Measurements from ENCODE around the gene NF1.
A peak's percentile ranks its signal among the peaks of the same experiment; 100 is the strongest.
"Not testable (repeated sequence)": the region's sequence is repeated elsewhere in the genome, so short reads cannot be mapped to it uniquely, and the experiment has no call there.

NF1 gene

GRCh38 chr17:31252741-31253140 lies 158.0 kb downstream of the NF1 start:
- no peak for DNase-seq (ENCODE audit: low spot score)

- no peak for DNase-seq (ENCODE audit: low spot score)
Observed at GRCh38 chr17:31254654-31255053, 159.9 kb downstream of the NF1 start.

- no peak for DNase-seq (ENCODE audit: low spot score)
Observed at GRCh38 chr17:31256936-31257335, 162.2 kb downstream of the NF1 start.

- no peak for DNase-seq (ENCODE audit: low spot score)
Observed at GRCh38 chr17:31260151-31260550, 165.4 kb downstream of the NF1 start.

- DNase-seq (ENCODE audit: low spot score): no peak
Observed at GRCh38 chr17:31261601-31262000, 166.8 kb downstream of the NF1 start.

GRCh38 chr17:31262923-31263322 lies 168.1 kb downstream of the NF1 start:
- not testable (repeated sequence) for DNase-seq (ENCODE audit: low spot score)

GRCh38 chr17:31266042-31266441 lies 171.3 kb downstream of the NF1 start:
- DNase-seq (ENCODE audit: low spot score): no peak

- DNase-seq (ENCODE audit: low spot score): no peak
Observed at GRCh38 chr17:31269036-31269577, 174.3 kb downstream of the NF1 start.

GRCh38 chr17:31269578-31269983 lies 174.8 kb downstream of the NF1 start:
- peak; percentile 7 for DNase-seq (ENCODE audit: low spot score)

- DNase-seq (ENCODE audit: low spot score): no peak
Observed at GRCh38 chr17:31272236-31272635, 177.5 kb downstream of the NF1 start.

- DNase-seq (ENCODE audit: low spot score): no peak
Observed at GRCh38 chr17:31272803-31273202, 178.0 kb downstream of the NF1 start.

- no peak for DNase-seq (ENCODE audit: low spot score)
Observed at GRCh38 chr17:31273516-31273915, 178.7 kb downstream of the NF1 start.

- peak; percentile 9 for DNase-seq (ENCODE audit: low spot score)
Observed at GRCh38 chr17:31274252-31274651, 179.5 kb downstream of the NF1 start.

GRCh38 chr17:31275116-31275515 lies 180.3 kb downstream of the NF1 start:
- DNase-seq (ENCODE audit: low spot score): no peak

GRCh38 chr17:31279401-31279800 lies 184.6 kb downstream of the NF1 start:
- DNase-seq (ENCODE audit: low spot score): no peak

- DNase-seq (ENCODE audit: low spot score): no peak
Observed at GRCh38 chr17:31281061-31281460, 186.3 kb downstream of the NF1 start.

GRCh38 chr17:31283841-31284240 lies 189.1 kb downstream of the NF1 start:
- no peak for DNase-seq (ENCODE audit: low spot score)

GRCh38 chr17:31286587-31286986 lies 191.8 kb downstream of the NF1 start:
- no peak for DNase-seq (ENCODE audit: low spot score)

- not testable (repeated sequence) for DNase-seq (ENCODE audit: low spot score)
Observed at GRCh38 chr17:31287932-31288331, 193.2 kb downstream of the NF1 start.

- no peak for DNase-seq (ENCODE audit: low spot score)
Observed at GRCh38 chr17:31289790-31290189, 195.0 kb downstream of the NF1 start.

GRCh38 chr17:31291820-31292219 lies 197.0 kb downstream of the NF1 start:
- no peak for DNase-seq (ENCODE audit: low spot score)

GRCh38 chr17:31293581-31293980 lies 198.8 kb downstream of the NF1 start:
- no peak for DNase-seq (ENCODE audit: low spot score)

GRCh38 chr17:31294231-31294630 lies 199.5 kb downstream of the NF1 start:
- peak; percentile 18 for DNase-seq (ENCODE audit: low spot score)

GRCh38 chr17:31294820-31295488 lies 200.2 kb downstream of the NF1 start:
- DNase-seq (ENCODE audit: low spot score): no peak
